Limb (tissue), 2 donors: ENCODE results near the gene LGALS9.

Experiments
- DNase-seq, 2 donors: peaks; one replicate each; pipeline ENCODE4 v3.0.0-alpha.2; 2016; ENCODE audit errors: extremely low spot score in 2 of 2

LGALS9 gene

GRCh38 chr17:27603421-27603770, 27.6 kb upstream of the LGALS9 start:
- DNase-seq: no peak

- DNase-seq: no peak
Measured at GRCh38 chr17:27603880-27604794, 26.9 kb upstream of the LGALS9 start.

DNA sequence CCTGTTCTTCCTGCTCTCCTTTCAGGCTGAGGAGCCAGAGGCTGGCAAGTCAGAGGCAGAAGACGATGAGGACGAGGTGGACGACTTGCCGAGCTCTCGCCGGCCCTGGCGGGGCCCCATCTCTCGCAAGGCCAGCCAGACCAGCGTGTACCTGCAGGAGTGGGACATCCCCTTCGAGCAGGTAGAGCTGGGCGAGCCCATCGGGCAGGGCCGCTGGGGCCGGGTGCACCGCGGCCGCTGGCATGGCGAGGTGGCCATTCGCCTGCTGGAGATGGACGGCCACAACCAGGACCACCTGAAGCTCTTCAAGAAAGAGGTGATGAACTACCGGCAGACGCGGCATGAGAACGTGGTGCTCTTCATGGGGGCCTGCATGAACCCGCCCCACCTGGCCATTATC, 25.6 kb upstream of the LGALS9 start:
- no peak for DNase-seq

DNA sequence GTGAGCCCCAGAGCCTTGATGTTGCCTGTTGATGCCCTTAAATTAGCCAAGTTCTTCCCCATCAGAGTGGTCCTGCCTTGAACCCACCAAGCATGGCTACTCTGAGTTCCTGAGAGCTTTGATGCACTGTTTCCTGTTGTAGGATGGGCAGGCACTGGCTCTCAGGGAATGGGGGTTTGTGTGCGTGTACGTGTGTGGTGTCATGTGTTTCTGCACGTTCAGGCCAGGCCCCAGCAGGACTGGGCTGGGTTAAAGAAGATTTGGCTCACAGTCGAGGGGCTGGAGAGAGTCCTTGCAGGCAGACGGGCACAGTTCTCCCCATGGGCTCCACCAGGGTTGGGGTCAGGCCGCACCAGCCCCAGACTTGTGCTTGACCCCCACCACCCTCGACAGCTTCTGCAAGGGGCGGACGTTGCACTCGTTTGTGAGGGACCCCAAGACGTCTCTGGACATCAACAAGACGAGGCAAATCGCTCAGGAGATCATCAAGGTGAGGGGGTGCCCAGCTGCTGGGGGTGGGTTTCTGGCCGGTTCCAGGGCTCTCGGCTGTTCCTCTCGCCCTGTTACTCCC, 23.4 kb upstream of the LGALS9 start:
- DNase-seq: no peak

DNA sequence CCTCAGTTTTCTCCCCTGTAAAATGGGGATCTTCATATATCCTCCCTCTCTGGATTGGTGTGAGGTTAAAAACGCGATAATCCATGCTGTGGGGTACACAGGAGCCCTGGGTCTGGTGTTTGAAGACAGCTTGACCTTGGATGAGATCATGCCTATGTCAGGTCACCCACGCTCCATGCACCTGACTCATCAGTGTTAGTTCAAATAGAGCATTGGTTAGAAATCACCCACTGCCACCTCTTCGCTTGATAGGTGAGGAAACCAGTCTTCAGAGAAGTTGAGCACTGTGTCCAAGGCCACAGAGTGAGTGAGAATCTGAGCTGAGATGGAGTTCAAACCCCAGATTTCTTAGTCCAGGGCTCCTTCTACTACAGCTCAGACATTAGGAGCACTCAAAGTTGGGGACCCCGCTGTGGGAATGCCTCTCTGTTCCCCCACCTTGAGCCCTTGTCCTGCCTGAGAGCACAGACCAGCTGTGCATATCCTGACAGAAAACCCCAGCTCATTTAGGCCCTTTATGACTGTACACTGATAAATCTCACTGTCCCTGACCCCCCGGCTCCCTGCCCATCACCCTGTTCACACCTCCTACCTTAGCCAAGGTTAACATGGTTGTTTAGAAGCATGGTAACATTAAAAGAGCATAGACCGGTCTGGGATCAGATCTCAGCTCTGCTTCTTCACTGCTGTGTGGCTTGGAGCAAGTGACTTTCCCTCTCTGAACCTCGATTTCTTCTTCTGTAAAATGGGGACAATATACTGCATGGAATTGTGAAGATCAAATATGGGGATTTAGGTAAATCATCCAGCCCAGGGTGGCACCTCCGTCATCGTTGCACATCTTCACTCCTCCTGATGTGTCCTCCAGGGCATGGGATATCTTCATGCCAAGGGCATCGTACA, 22.4 kb upstream of the LGALS9 start:
- no peak for DNase-seq

DNA sequence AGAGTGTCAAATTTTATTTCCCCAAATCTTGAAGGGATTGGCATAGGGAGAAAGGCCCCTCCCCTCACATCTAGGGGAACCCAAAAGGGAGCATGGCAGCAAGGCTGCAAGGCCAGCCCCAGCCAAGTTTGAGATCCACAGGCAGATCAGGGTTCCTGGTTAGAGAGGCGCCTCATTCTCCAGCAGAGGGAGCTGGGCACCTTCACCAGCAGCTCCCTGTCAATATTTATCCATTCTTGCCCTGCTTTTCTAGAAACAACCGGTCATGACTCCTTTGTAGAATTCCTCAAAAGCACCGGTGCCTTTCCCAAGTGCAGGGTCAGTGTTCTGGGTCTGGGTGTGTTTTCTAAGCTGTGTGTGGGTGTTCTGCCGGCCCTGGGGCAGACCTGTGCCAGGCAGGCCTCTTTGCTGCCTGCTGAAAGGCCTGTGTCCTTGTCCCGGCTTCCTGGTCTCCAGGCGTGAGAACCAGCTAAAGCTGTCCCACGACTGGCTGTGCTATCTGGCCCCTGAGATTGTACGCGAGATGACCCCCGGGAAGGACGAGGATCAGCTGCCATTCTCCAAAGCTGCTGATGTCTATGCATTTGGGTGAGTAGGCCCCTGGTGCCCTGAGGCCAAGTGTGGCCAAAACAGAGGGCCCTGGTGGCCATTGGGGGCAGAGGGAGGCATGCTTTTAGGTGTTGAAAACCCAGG, 21.2 kb upstream of the LGALS9 start:
- no peak for DNase-seq

DNA sequence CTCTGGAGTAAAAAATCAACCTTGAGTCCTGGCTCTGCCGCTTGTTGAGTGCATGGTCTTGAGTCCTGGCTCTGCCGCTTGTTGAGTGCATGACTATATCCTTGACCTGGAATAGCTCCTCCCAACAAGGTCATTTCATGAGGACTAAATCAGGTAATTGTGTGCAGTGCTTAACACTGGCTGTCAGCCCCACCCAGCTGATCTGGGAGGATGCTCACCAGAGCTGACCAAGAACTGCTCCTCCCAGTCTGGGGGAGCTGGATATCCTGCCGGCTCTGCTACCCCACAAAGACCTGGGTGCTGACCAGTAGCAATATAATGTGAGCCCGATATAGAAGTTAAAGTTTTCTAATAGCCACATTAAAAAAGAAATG, 20.7 kb upstream of the LGALS9 start:
- no peak for DNase-seq

DNA sequence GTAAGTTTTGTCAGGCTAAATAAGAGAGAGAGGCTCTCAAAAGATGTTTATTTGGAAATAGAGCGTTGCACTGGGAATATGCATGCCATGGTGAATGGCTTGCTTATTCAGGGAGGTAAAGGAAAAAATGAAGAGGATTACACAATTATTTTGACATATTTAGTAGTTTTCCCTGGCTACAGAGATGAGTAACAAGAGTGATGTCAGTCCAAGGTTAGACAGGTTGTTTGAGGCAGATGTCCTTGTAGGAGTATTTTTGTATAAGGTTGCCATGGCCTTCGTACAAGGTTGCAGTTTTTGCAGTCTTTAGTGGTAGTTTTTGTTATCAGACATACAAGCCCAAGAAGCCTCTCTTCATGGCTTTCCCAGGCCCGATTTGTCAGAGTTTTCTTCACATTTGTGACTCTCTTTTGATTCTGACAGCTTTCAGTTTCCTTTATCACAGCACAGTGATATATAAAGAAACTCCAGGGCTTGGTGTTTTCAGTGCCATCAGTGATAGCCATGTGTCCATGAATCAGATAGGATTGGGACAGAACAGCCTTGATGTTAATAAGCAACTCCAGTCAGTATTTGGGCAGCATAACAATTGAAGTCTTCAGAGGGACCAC, 18.7 kb upstream of the LGALS9 start:
- DNase-seq: no peak

GRCh38 chr17:27613433-27613832, 17.6 kb upstream of the LGALS9 start:
- no peak for DNase-seq

GRCh38 chr17:27615121-27615520, 15.9 kb upstream of the LGALS9 start:
- no peak for DNase-seq

DNA sequence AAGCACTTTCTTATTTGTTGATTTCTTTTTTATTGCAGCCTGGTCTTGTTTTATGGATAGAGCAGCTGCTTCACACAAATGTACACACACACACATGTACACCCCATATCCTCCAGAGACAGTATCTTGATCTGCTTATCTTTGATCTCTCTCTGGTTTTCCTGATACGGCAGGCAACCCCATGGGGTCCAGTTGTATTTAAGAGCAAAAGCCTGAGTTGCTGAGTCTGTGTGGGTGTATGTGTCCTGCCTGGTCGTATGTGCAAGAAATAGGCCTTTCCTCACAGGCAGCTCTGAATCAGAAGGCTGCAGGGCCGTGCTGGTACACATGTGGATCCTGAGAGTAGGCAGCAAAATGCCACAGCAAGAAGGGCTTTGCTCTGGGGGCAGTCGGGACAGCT, 14.6 kb upstream of the LGALS9 start:
- DNase-seq: no peak

DNA sequence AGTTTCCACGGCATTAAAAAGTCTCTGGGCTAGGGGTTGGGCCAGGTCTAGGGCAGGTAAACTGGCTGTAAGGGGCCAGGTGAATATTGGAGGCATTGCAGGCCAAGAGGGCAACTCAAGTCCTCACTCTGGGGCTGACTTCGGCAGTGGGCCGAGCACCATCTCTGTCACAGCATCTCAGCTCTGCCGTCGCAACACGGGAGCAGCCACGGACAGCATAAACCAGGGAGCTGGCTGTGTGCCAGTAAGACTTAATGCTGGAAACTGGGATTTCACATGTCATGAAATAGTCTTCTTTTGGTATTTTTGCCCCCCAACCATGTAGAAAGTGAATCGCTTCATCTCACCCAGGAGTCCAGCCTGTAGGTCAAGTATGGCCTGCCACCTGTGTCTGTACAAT, 12.6 kb upstream of the LGALS9 start:
- DNase-seq: no peak

DNA sequence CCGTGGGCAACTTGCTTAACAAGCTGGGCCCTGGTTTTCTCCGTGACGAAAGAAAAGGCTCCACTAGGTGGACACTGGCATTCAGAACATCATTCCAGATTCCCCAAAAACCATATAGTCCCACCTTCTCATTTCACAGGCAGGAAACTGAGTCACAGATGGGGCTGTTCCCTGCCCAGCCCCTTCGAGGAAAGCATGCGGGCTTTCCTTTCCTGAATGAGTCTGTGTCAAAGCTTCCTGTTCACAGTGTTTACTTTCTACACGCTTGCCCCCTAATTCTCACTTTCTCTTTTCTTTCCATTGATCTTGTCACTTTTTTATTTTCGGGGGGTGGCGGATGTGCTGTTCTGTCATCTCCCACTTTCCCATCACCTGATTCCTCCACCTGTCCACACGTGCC, 10.3 kb upstream of the LGALS9 start:
- no peak for DNase-seq

- DNase-seq: no peak
Measured at GRCh38 chr17:27621536-27621935, 9.5 kb upstream of the LGALS9 start.

- DNase-seq: no peak
Measured at GRCh38 chr17:27621942-27622559, 8.9 kb upstream of the LGALS9 start.

DNA sequence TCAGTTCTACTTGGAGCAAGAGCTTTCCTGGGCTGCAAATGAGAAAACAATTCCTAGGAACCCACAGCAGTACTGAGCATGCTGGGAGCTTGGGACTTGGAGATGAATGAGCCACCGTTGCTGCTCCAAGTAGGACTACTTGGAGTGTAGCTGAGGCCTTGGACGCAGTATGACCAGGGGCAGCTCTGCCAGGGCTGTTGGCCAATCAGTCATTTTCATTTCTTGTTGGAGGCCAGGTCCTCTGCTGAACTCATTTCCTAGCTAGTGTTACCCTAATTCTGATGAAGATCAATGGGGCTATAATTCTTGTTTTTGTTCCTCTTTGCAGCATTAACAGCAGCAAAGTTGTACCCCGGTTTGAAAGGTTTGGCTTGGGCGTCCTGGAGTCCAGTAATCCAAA, 8.0 kb upstream of the LGALS9 start:
- DNase-seq: no peak

DNA sequence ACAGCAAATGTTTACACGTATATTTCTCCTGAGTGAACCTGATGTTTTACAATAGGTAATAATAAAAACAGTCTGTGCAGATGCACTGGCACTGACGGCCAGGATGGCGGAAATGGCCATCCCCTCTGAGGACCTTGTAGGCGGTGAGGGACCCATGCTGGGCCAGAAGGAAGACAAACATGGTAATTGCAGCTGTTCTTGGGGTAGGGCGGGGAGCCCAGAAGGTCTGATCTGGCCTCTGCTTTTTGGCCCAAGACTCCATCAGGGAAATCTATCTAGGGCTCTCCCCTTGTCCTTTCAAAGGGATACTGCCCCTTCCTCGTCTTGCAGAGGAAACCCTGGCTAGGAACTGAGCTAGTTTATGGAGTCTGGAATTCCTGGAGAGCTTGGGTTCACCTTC, 7.4 kb upstream of the LGALS9 start:
- DNase-seq: no peak

- DNase-seq: no peak
Measured at GRCh38 chr17:27624539-27624938, 6.4 kb upstream of the LGALS9 start.

DNA sequence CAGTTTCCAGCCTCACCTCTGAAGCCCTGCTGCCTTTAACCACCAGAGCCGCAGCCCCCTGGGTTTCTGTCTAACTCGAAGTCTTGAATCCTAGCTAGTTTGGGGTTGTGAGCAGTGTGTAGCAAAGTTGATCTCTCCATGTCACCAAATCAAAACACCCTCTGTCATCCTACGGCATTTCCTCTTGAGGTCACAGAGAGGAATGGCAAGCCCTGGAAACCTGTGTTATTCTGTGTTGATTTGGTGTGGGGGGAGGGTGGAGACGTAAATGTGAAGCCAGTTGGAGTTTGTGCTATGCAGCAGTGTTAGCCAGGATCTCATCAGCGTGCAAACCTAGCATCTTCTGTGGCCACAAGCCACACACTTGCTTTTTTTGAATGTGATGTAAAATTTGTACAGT, 5.1 kb upstream of the LGALS9 start:
- no peak for DNase-seq

DNA sequence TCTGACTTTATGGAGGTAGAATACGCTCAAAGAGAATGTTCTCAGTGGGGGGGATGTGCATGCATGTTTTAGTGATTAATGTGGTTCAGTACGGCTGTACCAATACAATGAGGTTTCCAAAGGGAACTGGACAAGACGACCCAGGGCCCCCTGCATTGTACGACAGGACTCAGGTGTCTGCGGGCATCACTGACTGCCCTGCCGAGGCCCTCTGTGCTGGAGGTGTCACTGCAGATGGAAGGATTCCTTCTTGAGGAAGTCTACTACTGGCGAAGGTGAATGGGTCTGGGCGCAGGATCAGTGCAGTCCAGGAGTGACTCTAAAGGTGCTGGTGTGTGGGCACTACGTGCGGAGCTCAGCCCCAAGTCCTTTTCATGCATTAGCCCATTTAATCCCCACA, 3.5 kb upstream of the LGALS9 start:
- DNase-seq: no peak

DNA sequence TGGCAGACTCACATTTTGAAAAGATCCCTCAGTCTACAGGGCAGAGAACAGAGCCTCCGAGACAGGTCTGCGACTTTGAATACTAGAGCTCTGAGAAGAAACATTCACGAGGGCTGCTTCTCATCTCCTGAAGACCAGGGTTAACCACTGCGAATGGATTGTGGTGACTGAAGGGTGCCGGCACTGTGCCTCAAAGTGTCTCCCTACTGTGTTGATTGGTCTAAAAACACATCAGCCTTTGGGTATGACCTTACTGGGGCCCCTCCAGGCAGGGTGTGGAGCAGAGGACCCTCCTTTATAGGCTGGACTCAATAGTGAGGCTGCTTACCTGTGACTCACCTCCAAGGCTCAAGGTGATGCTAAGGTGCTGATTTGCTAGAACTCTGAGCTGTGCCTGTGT, 2.6 kb upstream of the LGALS9 start:
- DNase-seq: no peak
